T-cell (primary cell): ENCODE data around the gene PBLD. TPM values are rescaled to one million over a fixed set of nuclear protein-coding genes. Genes with fewer than 3 reads are reported as not detected.

Source experiments
- ATAC-seq, 4 experiments: fragments of 200-7000 bp in 3 of 4; fragments of 150-1000 bp in 1 of 4; cut with Tn5 transposase; replicated peaks in 1 of 4; 1 replicate in 3 of 4; 2 replicates in 1 of 4; pipeline ENCODE4 v1.10.0; 2021; ENCODE audit warnings: moderate library complexity in 3 of 4, mild to moderate bottlenecking in 2 of 4, moderate number of reproducible peaks in 1 of 4
- CTCF ChIA-PET, 2 donors: fragments of 300-600 bp; sonication (Branson Sonifier 250); formaldehyde crosslinking; loops; one replicate each; lab custom pipeline; 2022; ENCODE audit warnings: antibody characterized with exemption in 2 of 2; lab: Charles Lee
- POLR2A ChIA-PET, 2 donors: fragments of 300-600 bp; sonication (Branson Sonifier 250); formaldehyde crosslinking; loops; one replicate each; lab custom pipeline; 2022; ENCODE audit warnings: antibody characterized with exemption in 2 of 2; lab: Charles Lee
- DNase-seq, 35 experiments: peaks; one replicate each; pipeline versions ENCODE4 v3.0.0 to v3.0.0-alpha.2; 2013 to 2023
- H3K27ac ChIP-seq: one replicate; pipeline ENCODE4 v1.5.1; 2013; ENCODE audit warnings: low read length
- H3K27me3 ChIP-seq, 2 experiments: replicated peaks in 1 of 2; 1 replicate in 1 of 2; 2 replicates in 1 of 2; pipeline versions ENCODE4 v1.6.1 to v1.7.0; 2013; ENCODE audit warnings: low read length in 1 of 2, mixed read lengths in 1 of 2; ENCODE audit not compliant: control insufficient read depth in 2 of 2, insufficient read depth in 2 of 2; ENCODE audit errors: extremely low read depth in 1 of 2
- H3K36me3 ChIP-seq, 2 donors: 1 replicate in 1 of 2; 2 replicates in 1 of 2; pipeline versions ENCODE4 v1.6.1 to v1.7.0; 2013; ENCODE audit warnings: low read length in 1 of 2; ENCODE audit not compliant: control insufficient read depth in 2 of 2, insufficient read depth in 1 of 2; ENCODE audit errors: extremely low read depth in 1 of 2
- H3K4me1 ChIP-seq, 2 experiments: 1 replicate in 1 of 2; 2 replicates in 1 of 2; pipeline versions ENCODE4 v1.6.1 to v1.7.0; 2013; ENCODE audit warnings: low read length in 2 of 2, mixed read lengths in 1 of 2; ENCODE audit not compliant: insufficient read depth in 2 of 2, control insufficient read depth in 1 of 2; ENCODE audit errors: extremely low read depth in 1 of 2
- H3K4me3 ChIP-seq, 2 donors: 1 replicate in 1 of 2; 2 replicates in 1 of 2; pipeline versions ENCODE4 v1.5.1 to v1.7.0; 2013; ENCODE audit warnings: mild to moderate bottlenecking in 2 of 2, low read length in 1 of 2, moderate library complexity in 1 of 2; ENCODE audit not compliant: control insufficient read depth in 1 of 2; ENCODE audit errors: extremely low read depth in 1 of 2
- H3K9me3 ChIP-seq: 2 replicates; pipeline ENCODE4 v1.7.0; 2013
- H3K27ac Mint-ChIP-seq, 2 donors: one replicate each; pipeline ENCODE4 v1.8.0; 2020 to 2021; ENCODE audit warnings: mild to moderate bottlenecking in 2 of 2, mixed read lengths in 2 of 2
- H3K27me3 Mint-ChIP-seq, 2 donors: one replicate each; pipeline ENCODE4 v1.8.0; 2021 to 2022; ENCODE audit warnings: mixed read lengths in 2 of 2
- H3K36me3 Mint-ChIP-seq: one replicate; pipeline ENCODE4 v1.8.0; 2021; ENCODE audit warnings: mixed read lengths
- H3K4me1 Mint-ChIP-seq, 3 donors: one replicate each; pipeline ENCODE4 v1.8.0; 2020 to 2022; ENCODE audit warnings: mixed read lengths in 3 of 3, mild to moderate bottlenecking in 1 of 3
- H3K4me3 Mint-ChIP-seq, 3 donors: one replicate each; pipeline ENCODE4 v1.8.0; 2020 to 2022; ENCODE audit warnings: mild to moderate bottlenecking in 3 of 3, mixed read lengths in 3 of 3, moderate library complexity in 3 of 3
- H3K9me3 Mint-ChIP-seq, 3 donors: one replicate each; pipeline ENCODE4 v1.8.0; 2020 to 2022; ENCODE audit warnings: mixed read lengths in 3 of 3
- WGBS: methylation state at CpG from one replicate; pipeline ENCODE4 v1.1.5; 2013; ENCODE audit warnings: missing lambda C conversion rate; ENCODE audit not compliant: insufficient coverage; 5-methylcytosine and 5-hydroxymethylcytosine counted together
- total RNA-seq, 35 experiments: library from RNA in 6 of 35; stranded (reverse) in 6 of 35; fragments of 120-200 nt in 1 of 35; gene quantifications; one replicate each; pipeline versions ENCODE4 v1.2.1 to v1.2.4 and lab custom pipeline; 2013 to 2026

Gene PBLD
- total RNA-seq, 5 donors from 2014 or later (not counting 1 experiment from before 2014, with no cell fraction given): 1.3 to 3.4 (median 1.9) TPM

- POLR2A ChIA-PET: no interaction called here
- Mint-ChIP-seq H3K36me3 (no peaks in the 10 kb centered on the region), H3K27me3 (peaks cover 6 to 10% of the 10 kb centered on the region in 2 donors), H3K27ac (no peak overlapping the region), H3K4me1 (no peaks in the 10 kb centered on the region), H3K4me3 (no peak overlapping the region), H3K9me3 (no peaks in the 10 kb centered on the region)
- H3K4me3 ChIP-seq: no peak overlapping the region
- H3K27me3 ChIP-seq: peaks cover 0 to 2% of the 10 kb centered on the region in 2 experiments
- no peak overlapping the region for H3K27ac ChIP-seq
- CTCF ChIA-PET: no interaction called here
- 100% methylated on average over 2 of the region's 2 CpGs for WGBS
- DNase-seq: no peak
- ATAC-seq: no peak
- no peaks in the 10 kb centered on the region for H3K9me3 ChIP-seq
- no peaks in the 10 kb centered on the region for H3K36me3 ChIP-seq
- H3K4me1 ChIP-seq: no peaks in the 10 kb centered on the region
These were observed 90.7 kb downstream of the PBLD start for GRCh38 chr10:68242051-68242450.

DNA sequence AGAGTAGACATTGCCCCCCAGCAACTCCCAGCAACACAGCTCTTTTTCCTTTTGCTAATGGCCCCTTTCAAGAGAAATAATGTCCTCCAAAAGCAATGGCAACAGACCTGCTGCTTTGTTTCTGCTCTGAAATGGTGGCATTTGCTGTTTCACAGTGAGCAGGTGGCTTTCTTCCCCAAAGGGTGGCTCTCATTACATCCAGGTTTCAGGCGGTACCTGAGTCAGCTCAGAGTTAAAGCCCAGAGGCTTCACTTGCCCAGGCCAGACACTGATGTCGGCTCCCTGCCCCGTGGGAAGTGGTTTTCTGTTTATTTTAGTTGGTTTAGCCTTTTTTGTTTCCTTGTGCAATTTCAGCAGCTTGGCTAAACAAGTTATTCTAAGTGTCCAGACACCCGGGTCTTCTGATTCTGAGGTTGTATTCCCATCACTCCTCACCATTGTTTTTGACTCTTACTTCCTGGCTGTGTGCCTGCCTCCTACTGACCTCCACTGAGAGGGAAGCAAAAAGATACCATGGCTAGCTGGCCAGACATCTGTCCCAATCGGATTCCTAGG, 93.1 kb downstream of the PBLD start:
- H3K4me1 Mint-ChIP-seq: no peaks in the 10 kb centered on the region
- Histone ChIP-seq H3K27ac (no peak overlapping the region), H3K4me1 (no peaks in the 10 kb centered on the region), H3K4me3 (no peak overlapping the region), H3K9me3 (no peaks in the 10 kb centered on the region), H3K27me3 (peaks cover 0 to 2% of the 10 kb centered on the region in 2 experiments), H3K36me3 (no peaks in the 10 kb centered on the region)
- ChIA-PET POLR2A (no interaction called here), CTCF (no interaction called here)
- no peak overlapping the region for H3K27ac Mint-ChIP-seq
- 87% methylated on average over 3 of the region's 5 CpGs for WGBS
- no peaks in the 10 kb centered on the region for H3K36me3 Mint-ChIP-seq
- peaks cover 6 to 9% of the 10 kb centered on the region in 2 donors for H3K27me3 Mint-ChIP-seq
- ATAC-seq: no peak
- no peak overlapping the region for H3K4me3 Mint-ChIP-seq
- H3K9me3 Mint-ChIP-seq: no peaks in the 10 kb centered on the region
- DNase-seq: no peak

DNA sequence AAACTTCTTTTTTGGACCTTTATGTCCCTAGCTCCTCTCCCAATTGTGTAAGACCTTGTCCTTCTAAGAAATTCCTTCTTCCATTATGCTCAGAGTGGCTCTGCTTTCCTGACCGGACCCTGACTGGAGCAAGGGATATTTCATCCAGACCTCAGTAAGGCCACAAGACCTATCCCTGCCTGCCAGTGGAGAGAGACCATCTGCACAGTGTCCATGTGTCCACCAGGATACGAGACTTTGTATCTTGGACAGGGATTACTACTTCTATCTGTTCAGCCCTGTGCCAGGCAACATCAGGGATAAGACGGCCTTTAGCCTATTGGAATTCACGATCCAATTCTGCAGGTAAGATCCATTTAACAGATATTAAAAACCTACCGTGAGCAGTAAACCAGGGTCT, 93.7 kb downstream of the PBLD start:
- H3K27ac Mint-ChIP-seq: no peak overlapping the region
- no peaks in the 10 kb centered on the region for H3K4me1 Mint-ChIP-seq
- ChIA-PET POLR2A (no interaction called here), CTCF (interaction anchor here in 1 of 2 donors (0.5 kb wide), 1 partner anchor 29 kb away, joined by 3 read pairs; no protein-coding TSS in a partner anchor)
- Histone ChIP-seq H3K36me3 (no peaks in the 10 kb centered on the region), H3K4me3 (no peak overlapping the region), H3K9me3 (no peaks in the 10 kb centered on the region), H3K27me3 (peaks cover 0 to 5% of the 10 kb centered on the region in 2 experiments), H3K4me1 (no peaks in the 10 kb centered on the region), H3K27ac (no peak overlapping the region)
- DNase-seq (no peak), ATAC-seq (no peak)
- WGBS: 95% methylated on average over 4 of the region's 5 CpGs
- H3K36me3 Mint-ChIP-seq: no peaks in the 10 kb centered on the region
- H3K9me3 Mint-ChIP-seq: no peaks in the 10 kb centered on the region
- peaks cover 7 to 9% of the 10 kb centered on the region in 2 donors for H3K27me3 Mint-ChIP-seq
- no peak overlapping the region for H3K4me3 Mint-ChIP-seq

- POLR2A ChIA-PET: no interaction called here
These were observed 94.4 kb downstream of the PBLD start for GRCh38 chr10:68238371-68238770.

GRCh38 chr10:68237173-68237572, 95.6 kb downstream of the PBLD start:
- no peak overlapping the region for H3K27ac Mint-ChIP-seq
- no peaks in the 10 kb centered on the region for H3K36me3 Mint-ChIP-seq
- no peaks in the 10 kb centered on the region for H3K9me3 ChIP-seq
- ChIA-PET POLR2A (no interaction called here), CTCF (no interaction called here)
- no peak overlapping the region for H3K27ac ChIP-seq
- no peak overlapping the region for H3K4me3 ChIP-seq
- no peaks in the 10 kb centered on the region for H3K4me1 Mint-ChIP-seq
- H3K4me3 Mint-ChIP-seq: no peak overlapping the region
- WGBS: no CpG with 5 or more reads among the region's 3 CpGs
- H3K27me3 ChIP-seq: peaks cover 0 to 6% of the 10 kb centered on the region in 2 experiments
- DNase-seq: no peak
- H3K36me3 ChIP-seq: no peaks in the 10 kb centered on the region
- no peak for ATAC-seq
- no peaks in the 10 kb centered on the region for H3K9me3 Mint-ChIP-seq
- no peaks in the 10 kb centered on the region for H3K4me1 ChIP-seq
- H3K27me3 Mint-ChIP-seq: peaks cover 22 to 24% of the 10 kb centered on the region in 2 donors

More at GRCh38 chr10:68238371-68238770, 94.4 kb downstream of the PBLD start:
- ATAC-seq (no peak), DNase-seq (no peak)
- Histone ChIP-seq H3K4me1 (no peaks in the 10 kb centered on the region), H3K9me3 (no peaks in the 10 kb centered on the region), H3K27me3 (peaks cover 0 to 5% of the 10 kb centered on the region in 2 experiments), H3K4me3 (no peak overlapping the region), H3K36me3 (no peaks in the 10 kb centered on the region), H3K27ac (no peak overlapping the region)
- H3K4me1 Mint-ChIP-seq: no peaks in the 10 kb centered on the region
- 84% methylated on average over 4 of the region's 6 CpGs for WGBS
- H3K27ac Mint-ChIP-seq: no peak overlapping the region
- no peaks in the 10 kb centered on the region for H3K9me3 Mint-ChIP-seq
- no peaks in the 10 kb centered on the region for H3K36me3 Mint-ChIP-seq
- no peak overlapping the region for H3K4me3 Mint-ChIP-seq
- peaks cover 14 to 16% of the 10 kb centered on the region in 2 donors for H3K27me3 Mint-ChIP-seq
- CTCF ChIA-PET: interaction anchor here in 1 of 2 donors (0.5 kb wide), 1 partner anchor 29 kb away, joined by 3 read pairs; no protein-coding TSS in a partner anchor

GRCh38 chr10:68235581-68235980, 97.1 kb downstream of the PBLD start:
- no peaks in the 10 kb centered on the region for H3K36me3 ChIP-seq
- Mint-ChIP-seq H3K36me3 (no peaks in the 10 kb centered on the region), H3K9me3 (no peaks in the 10 kb centered on the region), H3K4me1 (peaks cover 4 to 7% (median 7%) of the 10 kb centered on the region in 3 donors), H3K27me3 (peaks cover 25 to 36% of the 10 kb centered on the region in 2 donors), H3K27ac (no peak overlapping the region), H3K4me3 (no peak overlapping the region)
- ATAC-seq: no peak
- peaks cover 0 to 9% of the 10 kb centered on the region in 2 experiments for H3K4me1 ChIP-seq
- DNase-seq: no peak
- H3K27ac ChIP-seq: no peak overlapping the region
- no peak overlapping the region for H3K4me3 ChIP-seq
- ChIA-PET POLR2A (no interaction called here), CTCF (interaction anchor here (0.6 to 0.7 kb wide), 2 partner anchors 18 to 256 kb away, joined by 3 to 4 read pairs; no protein-coding TSS in a partner anchor)
- no peaks in the 10 kb centered on the region for H3K9me3 ChIP-seq
- H3K27me3 ChIP-seq: peaks cover 0 to 18% of the 10 kb centered on the region in 2 experiments
